ENCODE results near the gene ENAM. TPM values are rescaled to one million over a fixed set of nuclear protein-coding genes. Genes with fewer than 3 reads are reported as not detected.

Gene ENAM
- total and polyA plus RNA-seq, 9 of the 15 experiments (the other 6 are each of a cell fraction or from before 2014, with no cell fraction given) = 0.04 to 0.09 (median 0.04) TPM; not detected in 6

- intact Hi-C loops (cut with micrococcal nuclease) = no loop called here
- POLR2A ChIA-PET = no interaction called here
- in situ Hi-C loops (cut with MboI) = no loop called here
Observed at GRCh38 chr4:70657326-70657725, 28.8 kb downstream of the ENAM start.

More at GRCh38 chr4:70657326-70657725, 28.8 kb downstream of the ENAM start:
- no peak overlapping the region for H3K9ac ChIP-seq (ENCODE audit: insufficient read depth in 1 of 2, low read depth in 2 of 2, low read length in 2 of 2)
- DNase-seq (ENCODE audit: extremely low read depth in 1 of 4, low spot score in 3 of 4) = no peak
- TF ChIP-seq NUFIP1 (IDR thresholded peaks at IDR 0.05; ENCODE audit: partially characterized antibody) = no peak
- TF ChIP-seq CEBPG (CRISPR knock-in tag; IDR thresholded peaks at IDR 0.05) = no peak
- no peak for TF ChIP-seq CEBPG (tag; conservative IDR thresholded peaks at IDR 0.05 in 1 of 2, IDR thresholded peaks at IDR 0.05 in 1 of 2)
- TF ChIP-seq ZNF134 (CRISPR knock-in tag; conservative IDR thresholded peaks at IDR 0.05) = no peak
- no peak for TF ChIP-seq FOXP1 (CRISPR knock-in tag; IDR thresholded peaks at IDR 0.05)
- TF ChIP-seq TEAD4 (IDR thresholded peaks at IDR 0.05; ENCODE audit: low read length) = no peak
- no peak for TF ChIP-seq TEAD4 (CRISPR knock-in tag; IDR thresholded peaks at IDR 0.05; ENCODE audit: borderline replicate concordance)
- no peak for TF ChIP-seq ILK (tag; IDR thresholded peaks at IDR 0.05; ENCODE audit: borderline replicate concordance, low read depth)
- no peak for TF ChIP-seq CBX2 (IDR thresholded peaks at IDR 0.05; ENCODE audit: insufficient read depth, low read length, poor library complexity, severe bottlenecking)
- TF ChIP-seq ETV5 (CRISPR knock-in tag; IDR thresholded peaks at IDR 0.05; ENCODE audit: low read depth) = no peak
- TF ChIP-seq MAFG (tag; conservative IDR thresholded peaks at IDR 0.05) = peak; percentile 93
- TF ChIP-seq PHB (CRISPR knock-in tag; IDR thresholded peaks at IDR 0.05) = no peak
- no peak for TF ChIP-seq SMARCA4 (IDR thresholded peaks at IDR 0.05)
- TF ChIP-seq, protein P1, sequence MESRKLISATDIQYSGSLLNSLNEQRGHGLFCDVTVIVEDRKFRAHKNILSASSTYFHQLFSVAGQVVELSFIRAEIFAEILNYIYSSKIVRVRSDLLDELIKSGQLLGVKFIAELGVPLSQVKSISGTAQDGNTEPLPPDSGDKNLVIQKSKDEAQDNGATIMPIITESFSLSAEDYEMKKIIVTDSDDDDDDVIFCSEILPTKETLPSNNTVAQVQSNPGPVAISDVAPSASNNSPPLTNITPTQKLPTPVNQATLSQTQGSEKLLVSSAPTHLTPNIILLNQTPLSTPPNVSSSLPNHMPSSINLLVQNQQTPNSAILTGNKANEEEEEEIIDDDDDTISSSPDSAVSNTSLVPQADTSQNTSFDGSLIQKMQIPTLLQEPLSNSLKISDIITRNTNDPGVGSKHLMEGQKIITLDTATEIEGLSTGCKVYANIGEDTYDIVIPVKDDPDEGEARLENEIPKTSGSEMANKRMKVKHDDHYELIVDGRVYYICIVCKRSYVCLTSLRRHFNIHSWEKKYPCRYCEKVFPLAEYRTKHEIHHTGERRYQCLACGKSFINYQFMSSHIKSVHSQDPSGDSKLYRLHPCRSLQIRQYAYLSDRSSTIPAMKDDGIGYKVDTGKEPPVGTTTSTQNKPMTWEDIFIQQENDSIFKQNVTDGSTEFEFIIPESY (CRISPR knock-in tag; IDR thresholded peaks at IDR 0.05) = no peak
- peak; percentile 97 for TF ChIP-seq ZNF316 (IDR thresholded peaks at IDR 0.05)
- peak; percentile 94 for TF ChIP-seq C11orf30 (IDR thresholded peaks at IDR 0.05; ENCODE audit: low read depth)
- TF ChIP-seq MAFF (IDR thresholded peaks at IDR 0.05; ENCODE audit: low read length) = peak; percentile 98
- no peak for TF ChIP-seq ZNF586 (CRISPR knock-in tag; conservative IDR thresholded peaks at IDR 0.05)
- peak; percentile 98 for TF ChIP-seq MAFK (IDR thresholded peaks at IDR 0.05; ENCODE audit: low read length)
- no peaks in the 10 kb centered on the region for H3K79me2 ChIP-seq (ENCODE audit: control insufficient read depth, insufficient read depth, low read length)
- no TSS peak for BruUV-seq (replicated peaks)
- no peak for ATAC-seq
- no peaks in the 10 kb centered on the region for H3K9me1 ChIP-seq (ENCODE audit: control insufficient read depth, insufficient read depth, low read length)
- H3K36me3 ChIP-seq (ENCODE audit: control insufficient read depth, insufficient read depth, low read length) = no peaks in the 10 kb centered on the region
- peaks cover 0 to 7% of the 10 kb centered on the region in 2 experiments; a peak in 2 of 5 replicates for H3K4me1 ChIP-seq (replicated peaks in 1 of 2; ENCODE audit: control insufficient read depth in 2 of 2, insufficient read depth in 2 of 2, low read length in 2 of 2)
- H4K20me1 ChIP-seq (replicated peaks; ENCODE audit: control insufficient read depth, insufficient read depth, low read length) = no peaks in the 10 kb centered on the region
- no peak overlapping the region for H3K4me3 ChIP-seq
- CTCF ChIA-PET (ENCODE audit: low intra/inter-chr PET ratio) = no interaction called here
- H2AFZ ChIP-seq (ENCODE audit: low read depth, low read length) = no peak overlapping the region
- no peaks in the 10 kb centered on the region for H3K27me3 ChIP-seq (ENCODE audit: control insufficient read depth in 2 of 2, insufficient read depth in 2 of 2, low read length in 2 of 2)
- 43% methylated on average over 5 of the region's 5 CpGs for WGBS (ENCODE audit: insufficient coverage, low coverage, missing lambda C conversion rate)
- no peak overlapping the region for H3K4me2 ChIP-seq (ENCODE audit: insufficient read depth, low read length)
- H3K9me3 ChIP-seq (replicated peaks; ENCODE audit: control insufficient read depth, insufficient read depth, low read depth, low read length) = 0 out of 2 replicates have a peak, but pooled peaks cover 2% of the 10 kb centered on the region
- no peak overlapping the region for H3K27ac ChIP-seq (ENCODE audit: extremely low read depth, low read depth, low read length)
- no peak for FAIRE-seq

Data from K562 (cell line).